Esophagus squamous epithelium (tissue), 5 donors: ENCODE data around the gene SLC11A1. TPM values are rescaled to one million over a fixed set of nuclear protein-coding genes. Genes with fewer than 3 reads are reported as not detected.

Experiments
- DNase-seq: peaks from one replicate; lab custom pipeline; 2025; lab: John Stamatoyannopoulos, UW
- H3K27ac ChIP-seq, 4 donors: fragments of 200-600 bp; sonication (generic); one replicate each; pipeline ENCODE4 v1.5.1; 2016 to 2019; ENCODE audit warnings: mild to moderate bottlenecking in 1 of 4
- H3K27me3 ChIP-seq, 4 donors: fragments of 200-600 bp; sonication (generic); 1 replicate in 3 of 4; 2 replicates in 1 of 4; pipeline versions ENCODE4 v1.5.1 to v1.6.0; 2017 to 2021; ENCODE audit warnings: antibody characterized with exemption in 1 of 4
- H3K36me3 ChIP-seq, 3 donors: fragments of 200-600 bp; sonication (generic); one replicate each; pipeline ENCODE4 v1.5.1; 2016 to 2019
- H3K4me1 ChIP-seq, 3 donors: fragments of 200-600 bp; sonication (generic); one replicate each; pipeline ENCODE4 v1.5.1; 2017 to 2019
- H3K4me3 ChIP-seq, 4 donors: fragments of 200-600 bp; sonication (generic); 1 replicate in 3 of 4; 2 replicates in 1 of 4; pipeline ENCODE4 v1.5.1; 2016 to 2019; ENCODE audit warnings: mild to moderate bottlenecking in 2 of 4, moderate library complexity in 1 of 4
- H3K9me3 ChIP-seq, 3 donors: fragments of 200-600 bp; sonication (generic); one replicate each; pipeline ENCODE4 v1.5.1; 2016 to 2019
- CTCF ChIP-seq, 6 experiments: fragments of 450-650 bp in 4 of 6; fragments of 200-600 bp in 2 of 6; sonication (generic) in 2 of 6; IDR thresholded peaks; one replicate each; pipeline ENCODE4 v1.5.1; 2016 to 2019; ENCODE audit warnings: antibody characterized with exemption in 6 of 6, mild to moderate bottlenecking in 4 of 6, moderate library complexity in 4 of 6
- POLR2A ChIP-seq, 4 donors: fragments of 450-650 bp; IDR thresholded peaks; one replicate each; pipeline ENCODE4 v1.6.1; 2017; ENCODE audit warnings: antibody characterized with exemption in 4 of 4, mild to moderate bottlenecking in 4 of 4, moderate library complexity in 3 of 4
- WGBS, 2 donors: methylation state at CpG; one replicate each; pipeline ENCODE4 v1.1.5; 2018; 5-methylcytosine and 5-hydroxymethylcytosine counted together
- intact Hi-C: fragments of 100-400 bp; cut with DNase I; formaldehyde crosslinking; loops from one replicate; pipeline ENCODE4 v1.15.0; 2022
- small RNA-seq, 4 donors: library from RNA; depleted of rRNA; stranded (forward); fragments of <200 nt; gene quantifications; one replicate each; pipeline ENCODE3, GENCODE V24; 2016
- total RNA-seq, 4 donors: library from RNA; depleted of rRNA; stranded (reverse); fragments of >200 nt; gene quantifications; one replicate each; pipeline ENCODE4 v1.1.0, GENCODE V29; 2016
- donor health status: DM: yes; HTN: yes; CAD: no.

Gene SLC11A1
- total RNA-seq, 4 donors from 2014 or later = 1.7 to 10.6 (median 8.7) TPM

GRCh38 chr2:218436992-218437391, 54.9 kb downstream of the SLC11A1 start:
- intact Hi-C loops = no loop called here
- WGBS, 2 donors = 88 to 90% methylated on average over 2 to 5 of the region's 5 CpGs
- no peak overlapping the region for H3K4me3 ChIP-seq
- no peaks in the 10 kb centered on the region for H3K27me3 ChIP-seq
- DNase-seq = no peak
- TF ChIP-seq CTCF (IDR thresholded peaks at IDR 0.05) (no peak), POLR2A (IDR thresholded peaks at IDR 0.05) (no peak)
- H3K27ac ChIP-seq = no peak overlapping the region
- H3K4me1 ChIP-seq = peaks cover 0 to 5% (median 4%) of the 10 kb centered on the region in 3 donors
- H3K36me3 ChIP-seq = no peaks in the 10 kb centered on the region
- no peaks in the 10 kb centered on the region for H3K9me3 ChIP-seq

- peaks cover 0 to 5% (median 4%) of the 10 kb centered on the region in 3 donors for H3K4me1 ChIP-seq
- 94 to 100% methylated on average over 1 of the region's 1 CpG for WGBS, 2 donors
- TF ChIP-seq POLR2A (IDR thresholded peaks at IDR 0.05) = no peak
- TF ChIP-seq CTCF (IDR thresholded peaks at IDR 0.05) = no peak
- no peaks in the 10 kb centered on the region for H3K36me3 ChIP-seq
- intact Hi-C loops = no loop called here
- no peak for DNase-seq
- H3K27ac ChIP-seq = peak overlapping the region in 2 of 4 donors; percentile 14 to 29
- no peak overlapping the region for H3K4me3 ChIP-seq
- no peaks in the 10 kb centered on the region for H3K9me3 ChIP-seq
- H3K27me3 ChIP-seq = no peaks in the 10 kb centered on the region
Measured at GRCh38 chr2:218437969-218438368, 55.9 kb downstream of the SLC11A1 start.

- Histone ChIP-seq H3K4me1 (peaks cover 0 to 5% (median 4%) of the 10 kb centered on the region in 3 donors), H3K36me3 (no peaks in the 10 kb centered on the region), H3K27me3 (no peaks in the 10 kb centered on the region), H3K9me3 (no peaks in the 10 kb centered on the region), H3K27ac (peak overlapping the region in 1 of 4 donors; percentile 14), H3K4me3 (no peak overlapping the region)
- 73 to 89% methylated on average over 4 of the region's 4 CpGs for WGBS, 2 donors
- intact Hi-C loops = no loop called here
- no peak for DNase-seq
- no peak for TF ChIP-seq POLR2A (IDR thresholded peaks at IDR 0.05)
- no peak for TF ChIP-seq CTCF (IDR thresholded peaks at IDR 0.05)
Measured at GRCh38 chr2:218438596-218438995, 56.5 kb downstream of the SLC11A1 start.

- TF ChIP-seq CTCF (IDR thresholded peaks at IDR 0.05) (no peak), POLR2A (IDR thresholded peaks at IDR 0.05) (no peak)
- no peak for DNase-seq
- peaks cover 6 to 16% (median 13%) of the 10 kb centered on the region in 3 donors for H3K4me1 ChIP-seq
- H3K4me3 ChIP-seq = no peak overlapping the region
- H3K36me3 ChIP-seq = peaks cover 0 to 47% (median 0%) of the 10 kb centered on the region in 3 donors
- no peaks in the 10 kb centered on the region for H3K27me3 ChIP-seq
- H3K9me3 ChIP-seq = no peaks in the 10 kb centered on the region
- H3K27ac ChIP-seq = no peak overlapping the region
- intact Hi-C loops = no loop called here
- WGBS, 2 donors = 96 to 100% methylated on average over 2 to 7 of the region's 7 CpGs
Measured at GRCh38 chr2:218444692-218445357, 62.8 kb downstream of the SLC11A1 start.

- H3K36me3 ChIP-seq = peaks cover 0 to 48% (median 0%) of the 10 kb centered on the region in 3 donors
- TF ChIP-seq POLR2A (IDR thresholded peaks at IDR 0.05) (no peak), CTCF (IDR thresholded peaks at IDR 0.05) (no peak)
- no peaks in the 10 kb centered on the region for H3K27me3 ChIP-seq
- no peak overlapping the region for H3K27ac ChIP-seq
- H3K9me3 ChIP-seq = no peaks in the 10 kb centered on the region
- DNase-seq = no peak
- H3K4me1 ChIP-seq = peaks cover 6 to 22% (median 13%) of the 10 kb centered on the region in 3 donors
- intact Hi-C loops = no loop called here
- no peak overlapping the region for H3K4me3 ChIP-seq
Measured at GRCh38 chr2:218445602-218446001, 63.5 kb downstream of the SLC11A1 start.

Small RNA genes lying within 50 kb of the gene (small RNA-seq; reads per million reads assigned to genes)
- gene MIR26B = 556 to 1,100 (median 718) reads per million in 4 donors
- 0 reads per million in 4 donors for gene MIR6810

Other genes with a start within 250 kb of the SLC11A1 start
- gene CXCR1, start 215.3 kb upstream of the SLC11A1 start, total RNA-seq = 1 to 10 TPM in 1 of 4 donors, not detected in 3; 1.3 TPM
- 100 to 1,000 TPM; 465 to 690 (median 542) TPM for gene ARPC2, start 165.1 kb upstream of the SLC11A1 start, total RNA-seq
- gene GPBAR1, start 121.3 kb upstream of the SLC11A1 start, total RNA-seq = 1 to 10 TPM in 1 of 4 donors, under 1 TPM in 2, not detected in 1; 0.26 to 1.3 (median 0.31) TPM
- 100 to 1,000 TPM in 3 of 4 donors, 10 to 100 TPM in 1; 97.9 to 136 (median 118) TPM for gene AAMP, start 112.1 kb upstream of the SLC11A1 start, total RNA-seq
- gene PNKD, start 111.8 kb upstream of the SLC11A1 start, total RNA-seq = 10 to 100 TPM; 19.7 to 34.3 (median 28.0) TPM
- gene TMBIM1, start 89.8 kb upstream of the SLC11A1 start, total RNA-seq = 100 to 1,000 TPM; 238 to 342 (median 275) TPM
- not detected for gene CATIP, start 25.4 kb upstream of the SLC11A1 start, total RNA-seq
- 10 to 100 TPM; 47.3 to 87.4 (median 58.0) TPM for gene CTDSP1, start 17.6 kb downstream of the SLC11A1 start, total RNA-seq
- not detected for gene VIL1, start 36.9 kb downstream of the SLC11A1 start, total RNA-seq
- gene USP37, start 186.1 kb downstream of the SLC11A1 start, total RNA-seq = 10 to 100 TPM in 1 of 4 donors, 1 to 10 TPM in 3; 6.0 to 10.9 (median 7.8) TPM
- gene CNOT9, start 186.6 kb downstream of the SLC11A1 start, total RNA-seq = 10 to 100 TPM; 30.4 to 58.3 (median 40.0) TPM
- 1 to 10 TPM; 2.7 to 7.1 (median 4.0) TPM for gene PLCD4, start 225.6 kb downstream of the SLC11A1 start, total RNA-seq